C4-2B (cell line): ENCODE data around the gene INTS6L.

Experiments
- ZFX ChIP-seq: fragments of 450-650 bp; IDR thresholded peaks from 2 replicates; pipeline ENCODE4 v1.6.1; 2017
- TF ChIP-seq, protein P1 (sequence below): fragments of 450-650 bp; conservative IDR thresholded peaks from 2 replicates; pipeline ENCODE4 v1.5.1; 2017; ENCODE audit warnings: mild to moderate bottlenecking

DNA sequence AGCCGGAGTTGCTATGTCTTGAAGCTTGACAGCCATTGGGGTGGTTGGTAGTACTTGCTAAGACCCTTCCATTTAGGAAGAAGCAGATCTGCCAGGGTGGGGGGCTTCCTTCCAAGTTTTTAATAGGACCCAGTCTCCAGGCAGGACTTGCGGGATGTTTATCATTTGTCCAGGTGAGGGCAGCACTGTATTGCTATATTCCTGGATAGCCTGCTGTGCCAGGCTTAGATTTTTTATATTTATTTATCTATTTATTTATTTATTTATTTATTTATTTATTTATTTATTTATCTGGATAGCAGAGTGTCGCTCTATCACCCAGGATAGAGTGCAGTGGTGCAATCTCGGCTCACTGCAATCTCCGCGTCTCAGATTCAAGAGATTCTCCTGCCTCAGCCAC is 105.5 kb downstream of the INTS6L start:
- TF ChIP-seq, protein P1, sequence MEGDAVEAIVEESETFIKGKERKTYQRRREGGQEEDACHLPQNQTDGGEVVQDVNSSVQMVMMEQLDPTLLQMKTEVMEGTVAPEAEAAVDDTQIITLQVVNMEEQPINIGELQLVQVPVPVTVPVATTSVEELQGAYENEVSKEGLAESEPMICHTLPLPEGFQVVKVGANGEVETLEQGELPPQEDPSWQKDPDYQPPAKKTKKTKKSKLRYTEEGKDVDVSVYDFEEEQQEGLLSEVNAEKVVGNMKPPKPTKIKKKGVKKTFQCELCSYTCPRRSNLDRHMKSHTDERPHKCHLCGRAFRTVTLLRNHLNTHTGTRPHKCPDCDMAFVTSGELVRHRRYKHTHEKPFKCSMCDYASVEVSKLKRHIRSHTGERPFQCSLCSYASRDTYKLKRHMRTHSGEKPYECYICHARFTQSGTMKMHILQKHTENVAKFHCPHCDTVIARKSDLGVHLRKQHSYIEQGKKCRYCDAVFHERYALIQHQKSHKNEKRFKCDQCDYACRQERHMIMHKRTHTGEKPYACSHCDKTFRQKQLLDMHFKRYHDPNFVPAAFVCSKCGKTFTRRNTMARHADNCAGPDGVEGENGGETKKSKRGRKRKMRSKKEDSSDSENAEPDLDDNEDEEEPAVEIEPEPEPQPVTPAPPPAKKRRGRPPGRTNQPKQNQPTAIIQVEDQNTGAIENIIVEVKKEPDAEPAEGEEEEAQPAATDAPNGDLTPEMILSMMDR = peak; percentile 49
- no peak for TF ChIP-seq ZFX
